ENCODE measurements around the gene RNF157. TPM values are rescaled to one million over a fixed set of nuclear protein-coding genes. Genes with fewer than 3 reads are reported as not detected.
"Not testable (repeated sequence)": the region's sequence is repeated elsewhere in the genome, so short reads cannot be mapped to it uniquely, and the experiment has no call there.

RNF157 gene
- total and polyA plus RNA-seq, 11 donors: 3.6 to 7.4 (median 5.2) TPM

- H3K36me3 ChIP-seq: no peaks in the 10 kb centered on the region
- no peaks in the 10 kb centered on the region for H3K4me1 ChIP-seq
- H3K4me3 ChIP-seq: no peak overlapping the region
- no peak for ATAC-seq
- intact Hi-C loops (cut with DNase I): no loop called here
- H3K9me3 ChIP-seq: no peaks in the 10 kb centered on the region
- no peak for TF ChIP-seq POLR2A (IDR thresholded peaks at IDR 0.05)
- TF ChIP-seq CTCF (IDR thresholded peaks at IDR 0.05): no peak
- no peak overlapping the region for H3K27ac ChIP-seq
- 75 to 88% (median 78%) methylated on average over 2 of the region's 2 CpGs for WGBS, 4 donors
- no peaks in the 10 kb centered on the region for H3K27me3 ChIP-seq
- DNase-seq: no peak
These were observed 8.0 kb downstream of the RNF157 start for GRCh38 chr17:76232342-76232741.

- 91 to 95% (median 95%) methylated on average over 19 of the region's 19 CpGs for WGBS, 4 donors
These were observed 13.5 kb downstream of the RNF157 start for GRCh38 chr17:76226749-76227148.

GRCh38 chr17:76225373-76226086 is 14.8 kb downstream of the RNF157 start:
- H3K4me1 ChIP-seq; DNase-seq; H3K27ac ChIP-seq; H3K4me3 ChIP-seq; ATAC-seq; H3K36me3 ChIP-seq; H3K27me3 ChIP-seq; intact Hi-C loops (cut with DNase I); H3K9me3 ChIP-seq: not testable (repeated sequence)
- 79 to 84% (median 81%) methylated on average over 7 of the region's 7 CpGs for WGBS, 4 donors

More at GRCh38 chr17:76226749-76227148, 13.5 kb downstream of the RNF157 start:
- H3K4me1 ChIP-seq; H3K36me3 ChIP-seq; H3K27ac ChIP-seq; H3K4me3 ChIP-seq; DNase-seq; ATAC-seq; H3K9me3 ChIP-seq; intact Hi-C loops (cut with DNase I); H3K27me3 ChIP-seq: not testable (repeated sequence)

- no peak for ATAC-seq
- no peaks in the 10 kb centered on the region for H3K4me1 ChIP-seq
- H3K4me3 ChIP-seq: no peak overlapping the region
- no peaks in the 10 kb centered on the region for H3K36me3 ChIP-seq
- H3K9me3 ChIP-seq: no peaks in the 10 kb centered on the region
- H3K27ac ChIP-seq: no peak overlapping the region
- WGBS, 4 donors: 96 to 100% (median 99%) methylated on average over 1 of the region's 1 CpG
- DNase-seq: no peak
- TF ChIP-seq POLR2A (IDR thresholded peaks at IDR 0.05) (no peak), CTCF (IDR thresholded peaks at IDR 0.05) (no peak)
- intact Hi-C loops (cut with DNase I): no loop called here
- H3K27me3 ChIP-seq: no peaks in the 10 kb centered on the region
These were observed 16.5 kb downstream of the RNF157 start for GRCh38 chr17:76223802-76224201.

- DNase-seq: no peak
- no peaks in the 10 kb centered on the region for H3K36me3 ChIP-seq
- intact Hi-C loops (cut with DNase I): no loop called here
- no peaks in the 10 kb centered on the region for H3K9me3 ChIP-seq
- H3K27me3 ChIP-seq: no peaks in the 10 kb centered on the region
- no peak overlapping the region for H3K27ac ChIP-seq
- 76 to 85% (median 80%) methylated on average over 7 of the region's 7 CpGs for WGBS, 4 donors
- no peak for ATAC-seq
- TF ChIP-seq CTCF (IDR thresholded peaks at IDR 0.05): no peak
- no peak for TF ChIP-seq POLR2A (IDR thresholded peaks at IDR 0.05)
- H3K4me3 ChIP-seq: no peak overlapping the region
- H3K4me1 ChIP-seq: no peaks in the 10 kb centered on the region
These were observed 20.5 kb downstream of the RNF157 start for GRCh38 chr17:76219670-76220383.

Data from heart left ventricle (tissue), 16 donors.